ENCODE data around the gene OR2V1.

Gene OR2V1

GRCh38 chr5:181092428-181092827 is 38.5 kb downstream of the OR2V1 start:
- intact Hi-C loops (cut with DNase I), result no loop called here

DNA sequence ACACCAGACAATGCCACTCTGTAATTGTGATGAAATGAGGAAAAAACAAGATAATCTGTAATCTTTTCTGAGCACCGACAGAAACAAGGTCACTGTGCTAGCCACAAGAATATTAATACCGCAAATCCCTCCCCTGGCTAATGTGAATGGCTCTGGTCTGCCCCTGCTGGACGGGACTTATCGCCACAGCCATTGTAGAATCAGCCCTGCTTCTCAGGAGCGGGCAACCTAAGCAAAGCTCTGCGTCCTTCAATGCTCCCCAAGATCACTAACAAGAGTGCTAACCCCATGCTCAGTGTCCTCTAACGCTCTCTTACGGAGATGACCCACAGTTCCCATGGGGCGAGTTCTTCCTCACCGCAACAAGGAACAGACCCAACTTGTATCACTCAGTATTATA is 42.7 kb downstream of the OR2V1 start:
- DNase-seq, result peak in 1 of 42 donors; percentile 32
- intact Hi-C loops (cut with DNase I), result no loop called here

More at GRCh38 chr5:181092428-181092827, 38.5 kb downstream of the OR2V1 start:
- peak in 1 of 42 donors; percentile 9 for DNase-seq

- peak in 2 of 42 donors; percentile 14 to 36 for DNase-seq
- intact Hi-C loops (cut with DNase I), result no loop called here
Observed at GRCh38 chr5:181087309-181087708, 43.7 kb downstream of the OR2V1 start.

- DNase-seq, result peak in 4 of 42 donors; percentile 11 to 38 (median 16)
- intact Hi-C loops (cut with DNase I), result no loop called here
Observed at GRCh38 chr5:181086884-181087205, 44.1 kb downstream of the OR2V1 start.

DNA sequence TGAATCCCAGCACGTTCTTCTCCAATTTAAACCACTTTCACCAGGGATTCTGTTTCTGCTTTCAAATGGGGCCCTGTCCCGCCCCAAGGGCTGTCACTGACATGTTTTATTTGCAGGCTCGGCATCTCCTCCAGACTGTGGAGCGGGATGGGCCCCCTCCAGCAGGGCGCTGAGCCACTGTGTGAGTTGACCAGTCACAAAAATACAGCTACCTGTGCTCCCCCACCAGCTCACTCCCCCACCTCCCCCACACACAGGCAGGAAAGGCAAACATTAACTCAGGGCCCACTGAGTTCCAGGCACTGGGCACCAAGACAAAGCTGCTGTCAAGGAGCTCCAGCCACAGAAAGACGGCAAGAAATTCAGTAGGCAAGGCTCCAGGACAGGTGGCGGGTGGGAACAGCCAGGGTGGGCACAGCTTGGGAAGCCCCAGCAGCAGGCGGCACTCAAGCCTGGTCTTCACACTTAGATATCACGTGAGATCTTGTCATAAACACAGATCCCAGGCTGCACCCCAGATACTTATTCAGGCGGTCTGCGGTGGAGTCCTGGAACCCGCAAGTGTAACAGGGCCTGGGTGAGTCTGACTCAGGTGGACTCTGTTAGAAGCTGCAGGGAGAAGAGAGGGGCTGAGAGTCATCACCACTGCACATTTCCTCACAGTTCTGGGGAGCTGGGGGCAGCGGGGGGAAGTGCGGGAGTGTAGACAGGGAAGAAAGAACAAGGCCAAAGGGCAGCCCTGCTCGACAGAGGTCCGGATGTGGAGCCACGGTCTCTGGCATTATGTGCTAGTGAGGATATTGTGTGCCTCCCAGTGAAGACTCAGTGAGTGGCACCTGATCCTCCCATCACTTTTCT is 44.7 kb downstream of the OR2V1 start:
- DNase-seq, result peak in 3 of 42 donors; percentile 2 to 16 (median 10)
- intact Hi-C loops (cut with DNase I), result no loop called here

DNA sequence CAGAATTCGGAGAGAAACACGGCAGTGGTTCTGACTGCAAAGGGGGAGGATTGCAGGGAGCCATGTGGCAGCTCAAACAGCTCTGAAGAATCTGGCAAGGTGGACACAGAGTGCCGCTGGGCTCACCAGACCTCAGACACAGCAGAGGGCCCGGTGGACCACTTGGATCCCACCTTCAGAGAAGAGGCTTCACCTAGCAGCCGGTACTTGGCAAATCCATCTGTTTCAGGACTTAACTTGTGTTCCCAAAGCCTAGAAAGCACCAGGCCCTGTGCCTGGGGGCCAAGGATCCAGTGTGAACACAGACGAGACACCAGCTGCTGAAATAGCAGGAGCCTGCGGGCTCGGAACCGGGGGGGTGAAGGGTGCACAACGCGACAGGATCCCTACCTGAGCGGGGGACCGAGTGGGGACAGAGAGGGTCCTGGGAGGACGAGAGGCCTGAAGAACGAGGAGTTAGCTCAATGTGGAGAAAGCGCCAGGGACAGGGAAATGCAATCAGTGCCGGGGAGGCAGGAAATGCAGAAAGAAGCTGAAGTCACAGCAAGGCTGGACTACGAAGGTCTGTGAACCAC is 46.3 kb downstream of the OR2V1 start:
- DNase-seq, result no peak
- intact Hi-C loops (cut with DNase I), result no loop called here

GRCh38 chr5:181081989-181082388 is 49.0 kb downstream of the OR2V1 start:
- intact Hi-C loops (cut with DNase I), result no loop called here
- DNase-seq, result no peak

GRCh38 chr5:181076920-181077319 is 54.0 kb downstream of the OR2V1 start:
- DNase-seq, result no peak
- intact Hi-C loops (cut with DNase I), result no loop called here

All from head of caudate nucleus (tissue), 42 donors.